ENCODE data around the gene ROR1. TPM values are rescaled to one million over a fixed set of nuclear protein-coding genes. Genes with fewer than 3 reads are reported as not detected.

Gene ROR1
- total and polyA plus RNA-seq, 2 of the 4 experiments (the other 2 are of a cell fraction) = 4.4 to 10.0 TPM

GRCh38 chr1:64087768-64088167 lies 314.0 kb downstream of the ROR1 start:
- ChIA-PET CTCF (interaction anchor here (1.0 kb wide), 1 partner anchor 18 kb away, joined by 3 read pairs; no protein-coding TSS in a partner anchor), POLR2A (ENCODE audit: unreplicated experiment) (no interaction called here)
- H4K8ac ChIP-seq (ENCODE audit: low read depth in 2 of 2, low read length in 2 of 2) = no peak overlapping the region
- no peaks in the 10 kb centered on the region for H3K9me1 ChIP-seq (ENCODE audit: insufficient read depth, low read length)
- H2AK9ac ChIP-seq (replicated peaks; ENCODE audit: low read depth, low read length, poor library complexity) = no peak overlapping the region
- H2AK5ac ChIP-seq (ENCODE audit: low read depth, low read length) = no peak overlapping the region
- WGBS, 2 experiments (ENCODE audit: extremely low coverage in 2 of 2, insufficient read length in 1 of 2) = no CpG with 5 or more reads among the region's 2 CpGs
- peaks cover 2% of the 10 kb centered on the region; the same call in 1 of the 2 replicates for H3K4me1 ChIP-seq (ENCODE audit: control insufficient read depth, insufficient read depth, low read length)
- no peak overlapping the region for H4K5ac ChIP-seq (ENCODE audit: low read depth, low read length)
- H3K56ac ChIP-seq (ENCODE audit: extremely low read depth, insufficient read depth, low read length) = no peak overlapping the region
- no peak overlapping the region for H2AFZ ChIP-seq (replicated peaks; ENCODE audit: low read length, poor library complexity)
- no peak overlapping the region for H2BK5ac ChIP-seq (ENCODE audit: low read depth, low read length, poor library complexity, severe bottlenecking)
- intact Hi-C loops (cut with micrococcal nuclease) (no loop called here), in situ Hi-C loops (cut with MboI; ENCODE audit: low sequenced_read_pairs) (no loop called here), dilution Hi-C loops (cut with HindIII; ENCODE audit: low sequenced_read_pairs, unreplicated experiment) (no loop called here)
- H3K4ac ChIP-seq (ENCODE audit: low read depth, low read length) = no peak overlapping the region
- no peak overlapping the region for H2BK20ac ChIP-seq (ENCODE audit: low read depth, low read length)
- no peak overlapping the region for H3K27ac ChIP-seq (ENCODE audit: insufficient read depth, low read length)
- no peak overlapping the region for H3K14ac ChIP-seq (replicated peaks; ENCODE audit: low read depth, low read length)
- no peak overlapping the region for H3K4me2 ChIP-seq (ENCODE audit: low read depth, low read length)
- peak; percentile 84 for DNase-seq
- ATAC-seq (ENCODE audit: low read depth) = peak; percentile 97
- no peak overlapping the region for H4K91ac ChIP-seq (ENCODE audit: insufficient read depth, low read depth, low read length)
- H3K4me3 ChIP-seq (ENCODE audit: insufficient read depth, low read depth, low read length) = no peak overlapping the region
- no peak overlapping the region for H3K23ac ChIP-seq (ENCODE audit: low read depth, low read length)
- no peaks in the 10 kb centered on the region for H3K79me1 ChIP-seq (ENCODE audit: low read depth in 1 of 2, low read length in 2 of 2)
- no peak overlapping the region for H3K9ac ChIP-seq (ENCODE audit: low read depth, low read length)
- H4K20me1 ChIP-seq (ENCODE audit: insufficient read depth, low read length) = no peaks in the 10 kb centered on the region
- no peaks in the 10 kb centered on the region for H3K9me3 ChIP-seq (ENCODE audit: control insufficient read depth, insufficient read depth, low read length)
- H3K27me3 ChIP-seq (ENCODE audit: control insufficient read depth, insufficient read depth, low read length) = no peaks in the 10 kb centered on the region; the same call in 1 of the 2 replicates
- no TSS peak for BruUV-seq (replicated peaks)
- no peak overlapping the region for H2BK15ac ChIP-seq (ENCODE audit: low read depth, low read length)
- no peak for TF ChIP-seq POLR2A (IDR thresholded peaks at IDR 0.05; ENCODE audit: low read depth, low read length)
- TF ChIP-seq MAFK (IDR thresholded peaks at IDR 0.05; ENCODE audit: low read depth, low read length) = no peak
- TF ChIP-seq CEBPB (IDR thresholded peaks at IDR 0.05; ENCODE audit: low read depth, low read length) = 0 out of 2 replicates have a peak, but pooled peaks have one; percentile 55
- TF ChIP-seq FOS (IDR thresholded peaks at IDR 0.05; ENCODE audit: low read depth, low read length) = peak; percentile 21; the same call in 1 of the 2 replicates
- TF ChIP-seq ELK1 (IDR thresholded peaks at IDR 0.05; ENCODE audit: borderline replicate concordance, low read depth, low read length) = no peak
- TF ChIP-seq RAD21 (IDR thresholded peaks at IDR 0.05; ENCODE audit: low read length) = no peak
- TF ChIP-seq BHLHE40 (IDR thresholded peaks at IDR 0.05; ENCODE audit: low read depth, low read length) = no peak; the same call in 1 of the 2 replicates
- TF ChIP-seq USF2 (IDR thresholded peaks at IDR 0.05; ENCODE audit: low read depth, low read length) = no peak
- 0 out of 2 replicates have a peak, but pooled peaks have one; percentile 2 for TF ChIP-seq CTCF (conservative IDR thresholded peaks at IDR 0.05; ENCODE audit: low read depth, low read length)
- no peak overlapping the region for H2BK120ac ChIP-seq (ENCODE audit: low read depth, low read length)
- no peak overlapping the region for H3K18ac ChIP-seq (ENCODE audit: low read depth, low read length)
- H3K36me3 ChIP-seq (ENCODE audit: control insufficient read depth, insufficient read depth, low read length) = no peaks in the 10 kb centered on the region
